HL-60 (cell line): ENCODE results near the gene IL4I1.
A peak's percentile ranks its signal among the peaks of the same experiment; 100 is the strongest.

ENCODE experiments used
- GABPA ChIP-seq: IDR thresholded peaks from 2 replicates; pipeline ENCODE4 v1.6.1; 2012; ENCODE audit warnings: low read depth
- POLR2AphosphoS5 ChIP-seq: IDR thresholded peaks from 2 replicates; pipeline ENCODE4 v1.6.1; 2012; ENCODE audit warnings: low read depth
- SPI1 ChIP-seq: IDR thresholded peaks from 2 replicates; pipeline ENCODE4 v1.6.1; 2012; ENCODE audit warnings: low read depth, mild to moderate bottlenecking, borderline replicate concordance
- TF ChIP-seq, protein P1 (sequence below): IDR thresholded peaks from one replicate; pipeline ENCODE4 v1.5.1; 2011; ENCODE audit warnings: low read length, control low read depth, inconsistent platforms; ENCODE audit not compliant: insufficient read depth
- TF ChIP-seq, protein P2 (sequence below): IDR thresholded peaks from 2 replicates; pipeline ENCODE4 v1.6.1; 2012; ENCODE audit warnings: low read depth; ENCODE audit not compliant: insufficient replicate concordance

- TF ChIP-seq, protein P1, sequence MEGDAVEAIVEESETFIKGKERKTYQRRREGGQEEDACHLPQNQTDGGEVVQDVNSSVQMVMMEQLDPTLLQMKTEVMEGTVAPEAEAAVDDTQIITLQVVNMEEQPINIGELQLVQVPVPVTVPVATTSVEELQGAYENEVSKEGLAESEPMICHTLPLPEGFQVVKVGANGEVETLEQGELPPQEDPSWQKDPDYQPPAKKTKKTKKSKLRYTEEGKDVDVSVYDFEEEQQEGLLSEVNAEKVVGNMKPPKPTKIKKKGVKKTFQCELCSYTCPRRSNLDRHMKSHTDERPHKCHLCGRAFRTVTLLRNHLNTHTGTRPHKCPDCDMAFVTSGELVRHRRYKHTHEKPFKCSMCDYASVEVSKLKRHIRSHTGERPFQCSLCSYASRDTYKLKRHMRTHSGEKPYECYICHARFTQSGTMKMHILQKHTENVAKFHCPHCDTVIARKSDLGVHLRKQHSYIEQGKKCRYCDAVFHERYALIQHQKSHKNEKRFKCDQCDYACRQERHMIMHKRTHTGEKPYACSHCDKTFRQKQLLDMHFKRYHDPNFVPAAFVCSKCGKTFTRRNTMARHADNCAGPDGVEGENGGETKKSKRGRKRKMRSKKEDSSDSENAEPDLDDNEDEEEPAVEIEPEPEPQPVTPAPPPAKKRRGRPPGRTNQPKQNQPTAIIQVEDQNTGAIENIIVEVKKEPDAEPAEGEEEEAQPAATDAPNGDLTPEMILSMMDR: peak; percentile 73
- no peak for TF ChIP-seq POLR2AphosphoS5
- TF ChIP-seq, protein P2, sequence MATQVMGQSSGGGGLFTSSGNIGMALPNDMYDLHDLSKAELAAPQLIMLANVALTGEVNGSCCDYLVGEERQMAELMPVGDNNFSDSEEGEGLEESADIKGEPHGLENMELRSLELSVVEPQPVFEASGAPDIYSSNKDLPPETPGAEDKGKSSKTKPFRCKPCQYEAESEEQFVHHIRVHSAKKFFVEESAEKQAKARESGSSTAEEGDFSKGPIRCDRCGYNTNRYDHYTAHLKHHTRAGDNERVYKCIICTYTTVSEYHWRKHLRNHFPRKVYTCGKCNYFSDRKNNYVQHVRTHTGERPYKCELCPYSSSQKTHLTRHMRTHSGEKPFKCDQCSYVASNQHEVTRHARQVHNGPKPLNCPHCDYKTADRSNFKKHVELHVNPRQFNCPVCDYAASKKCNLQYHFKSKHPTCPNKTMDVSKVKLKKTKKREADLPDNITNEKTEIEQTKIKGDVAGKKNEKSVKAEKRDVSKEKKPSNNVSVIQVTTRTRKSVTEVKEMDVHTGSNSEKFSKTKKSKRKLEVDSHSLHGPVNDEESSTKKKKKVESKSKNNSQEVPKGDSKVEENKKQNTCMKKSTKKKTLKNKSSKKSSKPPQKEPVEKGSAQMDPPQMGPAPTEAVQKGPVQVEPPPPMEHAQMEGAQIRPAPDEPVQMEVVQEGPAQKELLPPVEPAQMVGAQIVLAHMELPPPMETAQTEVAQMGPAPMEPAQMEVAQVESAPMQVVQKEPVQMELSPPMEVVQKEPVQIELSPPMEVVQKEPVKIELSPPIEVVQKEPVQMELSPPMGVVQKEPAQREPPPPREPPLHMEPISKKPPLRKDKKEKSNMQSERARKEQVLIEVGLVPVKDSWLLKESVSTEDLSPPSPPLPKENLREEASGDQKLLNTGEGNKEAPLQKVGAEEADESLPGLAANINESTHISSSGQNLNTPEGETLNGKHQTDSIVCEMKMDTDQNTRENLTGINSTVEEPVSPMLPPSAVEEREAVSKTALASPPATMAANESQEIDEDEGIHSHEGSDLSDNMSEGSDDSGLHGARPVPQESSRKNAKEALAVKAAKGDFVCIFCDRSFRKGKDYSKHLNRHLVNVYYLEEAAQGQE: peak; percentile 23
- TF ChIP-seq GABPA: no peak
- no peak for TF ChIP-seq SPI1
Measured at GRCh38 chr19:49937750-49938381, 41.2 kb upstream of the IL4I1 start.
